GM19239 (cell line): ENCODE measurements around the gene HIPK2.

ENCODE experiments used
- DNase-seq: peaks from one replicate; pipeline ENCODE4 v3.0.0; 2011; ENCODE audit warnings: low spot score; ENCODE audit not compliant: insufficient read length
- FAIRE-seq: peaks from 2 replicates; lab custom pipeline; 2011; peaks lifted over from hg19 to GRCh38; lab: Jason Lieb, UNC

Gene HIPK2

DNA sequence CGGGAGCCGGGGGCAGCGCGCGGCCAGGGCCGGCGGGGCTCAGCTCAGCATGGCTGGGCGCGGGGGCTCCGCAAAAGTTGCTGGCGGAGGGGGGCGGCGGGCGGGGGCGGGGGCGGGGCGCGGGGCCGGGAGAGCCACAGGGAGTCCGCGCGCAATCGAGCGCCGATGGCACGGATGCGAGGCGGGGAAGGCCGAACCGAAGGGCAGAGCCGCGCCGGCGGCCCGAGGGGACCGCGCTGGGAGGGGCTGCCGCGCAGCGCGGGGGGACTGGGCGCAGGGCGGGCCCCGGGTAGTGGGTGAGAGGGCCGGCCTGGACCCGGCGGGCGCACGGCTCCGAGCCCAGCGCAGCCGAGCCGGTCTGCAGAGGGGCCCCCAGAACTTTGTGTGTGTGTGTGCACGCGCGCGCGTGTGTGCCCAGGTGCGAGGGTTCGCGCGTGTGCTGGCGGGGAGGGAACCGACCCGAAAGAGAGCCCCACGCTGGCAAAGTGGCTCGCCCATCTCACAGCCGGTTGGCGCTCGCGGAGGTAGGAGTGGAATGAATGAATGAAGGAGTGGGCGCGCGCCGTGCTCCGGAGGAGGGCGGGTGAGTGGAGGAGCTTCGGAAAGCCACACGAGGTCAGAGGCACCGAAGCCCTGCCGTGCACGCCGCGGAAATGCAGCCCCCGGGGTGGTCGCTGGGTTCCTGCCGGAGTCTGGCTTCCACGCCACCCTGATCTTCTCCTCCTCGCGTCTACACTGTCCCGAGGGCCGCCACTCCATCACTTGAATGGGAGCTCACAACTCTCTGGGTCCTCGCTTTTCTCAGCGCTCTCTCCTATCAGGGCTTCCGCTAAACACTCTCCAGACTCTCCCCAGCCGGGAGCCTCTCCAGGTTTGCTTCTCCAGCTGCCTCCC lies at the start of gene HIPK2:
TSS of gene HIPK2 (minus strand) at position 51 of the 894 bp plus-strand sequence. CDS start 375 bp downstream, outside the sequence.
- peak; percentile 89 for DNase-seq
- peak; percentile 72 for FAIRE-seq

DNA sequence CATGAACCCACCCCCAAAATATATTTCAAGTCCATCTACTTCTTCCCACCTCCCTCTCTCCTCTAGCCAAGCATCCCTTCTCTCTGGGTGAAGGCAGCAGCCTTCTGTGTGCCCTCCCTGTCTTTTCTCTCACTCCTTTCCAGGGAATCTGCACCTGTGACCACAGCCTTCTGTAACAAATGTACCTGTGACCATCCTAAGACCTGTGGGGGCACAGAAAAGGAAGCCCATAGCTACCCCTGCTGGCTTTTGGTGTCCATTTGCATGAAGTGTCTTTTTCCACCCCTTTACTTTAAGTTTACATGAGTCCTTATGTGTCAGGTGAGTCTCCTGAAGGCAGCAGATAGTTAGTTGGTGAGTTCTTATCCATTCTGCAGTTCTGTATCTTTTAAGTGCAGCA lies 49.2 kb upstream of the HIPK2 start:
- no peak for DNase-seq
- FAIRE-seq = no peak

DNA sequence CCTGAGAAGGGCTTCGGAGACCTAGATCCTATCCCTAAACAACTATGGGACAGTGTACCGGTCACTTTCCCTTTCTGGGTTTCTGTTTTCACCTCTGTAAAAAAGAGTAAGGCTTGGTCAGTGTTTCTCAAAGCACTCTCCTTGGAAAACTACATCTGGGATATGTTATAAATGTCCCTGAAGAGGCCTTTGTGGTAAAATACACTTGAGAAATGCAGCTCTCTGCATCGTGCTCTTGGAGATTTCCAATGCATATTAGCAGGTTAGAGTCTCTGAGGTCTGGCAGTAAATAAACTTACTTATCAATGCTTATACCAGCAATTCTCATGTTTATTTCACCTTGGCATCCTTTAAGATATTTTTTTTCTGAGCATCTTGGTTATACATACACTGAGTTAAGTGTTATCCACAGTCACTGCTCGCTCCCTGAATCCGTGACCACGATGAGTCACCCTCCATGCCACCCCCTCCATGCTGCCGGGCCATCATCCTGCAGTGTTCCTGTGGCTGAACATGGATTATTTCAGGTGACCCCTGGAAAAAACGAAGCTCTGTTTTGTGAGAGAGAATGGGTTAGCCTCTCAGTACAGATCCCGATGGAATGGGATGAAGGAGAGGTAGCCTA lies 48.0 kb upstream of the HIPK2 start:
- no peak for DNase-seq
- FAIRE-seq = no peak

DNA sequence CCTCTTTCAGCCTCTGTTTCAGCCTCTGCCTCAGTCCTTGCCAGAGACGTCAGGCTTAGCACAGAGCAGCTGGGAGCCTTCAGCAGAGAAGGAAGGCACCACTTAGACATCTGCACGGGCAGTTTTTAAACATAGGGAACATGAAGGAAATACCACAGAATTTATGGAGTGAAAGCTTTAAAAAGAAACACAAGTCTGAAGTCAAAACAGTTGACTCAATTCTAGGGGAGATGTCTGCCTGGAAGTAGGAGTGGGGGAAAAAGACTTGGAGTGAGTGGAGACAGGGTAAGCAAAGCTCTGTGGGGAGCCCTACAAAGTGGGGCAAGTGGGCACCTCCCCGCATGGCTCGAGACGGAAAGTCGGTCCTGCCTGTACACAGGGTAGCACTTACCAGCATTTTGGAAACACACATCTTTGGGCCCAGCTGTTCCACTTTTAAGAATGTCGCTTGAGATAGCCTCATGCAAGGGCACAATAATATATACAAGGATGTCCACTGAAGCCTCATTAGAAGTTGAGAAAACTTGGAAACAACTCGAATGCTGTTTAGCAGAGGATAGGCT lies 46.2 kb upstream of the HIPK2 start:
- DNase-seq (no peak), FAIRE-seq (no peak)

DNA sequence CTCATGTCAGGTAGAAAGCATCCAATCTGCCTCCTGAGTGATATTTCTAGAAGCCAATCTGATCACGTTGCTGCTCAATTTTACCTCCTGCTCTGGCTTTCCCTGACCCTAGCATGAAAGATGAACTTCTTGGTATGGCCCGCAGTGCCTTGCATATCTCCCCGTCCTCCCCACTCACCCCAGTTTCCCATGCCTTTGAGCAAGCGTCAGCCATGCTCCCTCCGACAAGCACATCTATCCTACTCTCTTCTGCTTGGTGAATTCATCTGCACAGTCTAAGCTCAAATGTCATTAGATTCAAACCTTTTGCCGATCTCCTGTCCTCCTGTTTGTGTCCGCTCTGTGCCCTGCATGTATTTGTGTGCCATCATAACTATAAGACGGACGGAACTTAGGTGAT lies 45.1 kb upstream of the HIPK2 start:
- no peak for DNase-seq
- no peak for FAIRE-seq

DNA sequence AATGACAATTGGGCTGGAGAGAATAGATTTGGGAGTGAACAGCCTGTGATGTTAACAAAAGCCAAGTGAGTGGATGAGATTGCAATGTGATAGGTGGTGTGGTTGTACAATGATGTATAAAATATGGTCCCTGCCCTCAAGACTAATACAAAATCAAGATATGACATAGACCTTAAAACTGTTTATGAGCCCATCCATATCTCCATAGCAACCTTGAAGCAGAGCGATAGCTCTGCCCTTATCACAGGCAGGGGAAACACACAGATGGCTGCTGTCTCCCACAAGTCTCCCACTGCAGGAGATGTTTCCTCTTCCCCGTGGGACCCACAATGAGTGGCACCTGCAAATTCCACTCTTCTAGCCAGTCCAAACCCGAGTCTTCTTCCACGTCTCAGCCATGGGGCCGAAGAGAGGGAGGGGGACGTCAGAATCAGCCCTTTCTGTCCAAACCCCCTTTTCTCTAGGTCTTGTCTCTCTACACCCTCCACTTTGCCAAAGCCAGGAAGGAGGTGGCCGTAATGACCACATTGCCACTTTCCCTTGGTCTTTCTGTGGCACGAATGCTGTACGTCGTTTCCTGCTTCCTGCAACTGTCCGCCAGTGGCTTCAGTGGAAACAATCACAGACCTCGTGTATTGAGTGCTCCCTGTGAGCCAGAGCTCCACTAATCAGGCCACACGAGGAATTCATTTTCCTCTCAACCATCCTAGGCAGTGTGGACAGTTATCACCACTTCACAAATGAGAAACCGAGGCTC lies 43.7 kb upstream of the HIPK2 start:
- FAIRE-seq = no peak

DNA sequence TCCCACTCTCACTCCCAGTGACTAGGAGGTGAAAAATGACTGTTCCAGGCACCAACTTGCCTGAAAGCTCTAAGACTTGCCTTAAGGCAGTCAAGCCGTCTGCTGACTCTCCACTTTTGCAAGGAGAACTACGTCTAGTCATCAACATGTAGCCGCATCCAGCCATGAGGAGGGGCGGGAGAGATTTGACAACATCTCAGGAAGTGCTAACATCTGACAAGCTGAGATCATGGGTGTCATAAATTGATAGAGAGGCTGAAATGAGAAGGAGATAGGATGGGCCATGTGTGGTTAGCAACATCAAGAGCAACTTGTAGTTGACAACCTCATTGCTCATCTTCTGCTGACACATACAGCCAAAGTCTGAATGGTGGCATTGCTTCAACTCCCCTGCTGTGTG lies 42.3 kb upstream of the HIPK2 start:
- FAIRE-seq = no peak
- DNase-seq = no peak

More for the DNA sequence above, 43.7 kb upstream of the HIPK2 start:
- DNase-seq = no peak

DNA sequence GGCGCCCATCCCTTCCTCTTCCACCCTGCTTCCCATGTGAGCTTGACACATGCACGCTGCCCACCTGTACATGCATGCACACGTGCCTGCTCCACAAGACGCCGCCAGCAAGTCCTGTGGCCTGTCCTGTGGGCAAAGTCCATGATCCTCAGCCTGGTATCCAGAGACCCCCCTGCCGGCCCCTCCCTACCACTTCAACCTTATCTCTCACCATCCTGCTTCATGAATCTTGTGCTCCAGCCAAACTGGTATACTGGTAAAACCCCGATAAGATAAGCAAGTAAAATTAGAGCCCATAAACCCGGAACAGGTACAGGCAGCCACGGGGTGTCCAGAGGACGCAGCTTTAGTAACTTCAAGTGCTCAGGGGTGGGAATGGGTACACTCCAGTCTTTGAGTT lies 39.5 kb upstream of the HIPK2 start:
- DNase-seq = no peak
- no peak for FAIRE-seq

DNA sequence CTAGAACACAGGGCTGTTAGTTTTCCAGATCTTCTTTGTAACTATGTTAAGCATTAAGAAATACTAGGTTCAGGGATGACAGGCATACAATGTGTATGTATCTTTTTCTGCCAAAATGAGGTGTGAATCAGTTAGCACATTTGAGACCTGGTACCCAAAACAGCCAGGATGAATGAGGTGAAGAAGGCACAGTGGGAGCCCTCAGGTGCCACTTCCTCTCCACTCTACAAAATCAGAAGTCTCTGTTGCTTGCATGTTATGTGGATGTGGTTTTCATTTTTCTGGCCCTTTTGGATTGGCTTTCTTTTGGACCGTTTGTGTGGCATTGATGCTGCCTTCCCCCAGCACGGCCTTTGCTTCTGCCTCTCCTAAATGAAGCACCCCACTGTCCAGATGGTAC lies 35.9 kb upstream of the HIPK2 start:
- DNase-seq = no peak
- FAIRE-seq = no peak

DNA sequence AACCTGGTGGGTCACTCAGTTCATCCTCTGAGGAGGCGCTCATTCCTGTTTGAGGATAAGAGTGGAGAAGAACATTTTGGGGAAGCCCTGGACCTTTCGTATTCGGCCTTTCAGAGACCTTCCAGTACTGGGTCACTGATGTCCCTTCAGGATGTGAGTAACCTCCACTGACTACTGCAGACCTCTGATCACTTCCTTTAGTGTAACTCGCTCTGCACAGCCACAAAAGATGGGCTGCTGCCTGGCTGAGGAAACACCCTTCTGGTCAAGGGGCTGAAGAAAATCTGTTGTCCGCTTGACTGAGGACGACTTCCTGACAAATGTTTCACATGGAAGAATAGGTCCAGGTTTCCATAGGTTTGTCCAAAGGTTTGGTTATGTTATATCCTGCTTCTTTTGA lies 35.4 kb upstream of the HIPK2 start:
- FAIRE-seq (no peak), DNase-seq (no peak)

DNA sequence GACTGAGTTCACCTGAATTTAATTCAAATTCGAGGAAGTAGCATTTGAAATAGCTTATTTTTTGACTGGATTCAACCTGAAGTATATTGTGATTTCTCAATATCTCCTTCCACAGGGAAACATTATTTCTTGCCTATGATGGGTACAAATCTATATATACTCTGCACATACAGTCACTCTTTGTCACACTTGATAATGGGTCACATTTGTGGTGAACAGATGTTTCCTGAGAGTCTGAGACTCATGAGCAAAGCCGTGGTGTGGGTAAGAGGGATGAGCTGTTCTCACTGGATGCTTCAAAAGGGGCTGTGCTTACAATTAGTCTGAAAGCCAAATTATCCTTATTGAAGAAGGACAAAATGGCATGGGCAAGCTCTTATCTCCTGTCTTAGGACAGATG lies 33.3 kb upstream of the HIPK2 start:
- FAIRE-seq (no peak), DNase-seq (no peak)

DNA sequence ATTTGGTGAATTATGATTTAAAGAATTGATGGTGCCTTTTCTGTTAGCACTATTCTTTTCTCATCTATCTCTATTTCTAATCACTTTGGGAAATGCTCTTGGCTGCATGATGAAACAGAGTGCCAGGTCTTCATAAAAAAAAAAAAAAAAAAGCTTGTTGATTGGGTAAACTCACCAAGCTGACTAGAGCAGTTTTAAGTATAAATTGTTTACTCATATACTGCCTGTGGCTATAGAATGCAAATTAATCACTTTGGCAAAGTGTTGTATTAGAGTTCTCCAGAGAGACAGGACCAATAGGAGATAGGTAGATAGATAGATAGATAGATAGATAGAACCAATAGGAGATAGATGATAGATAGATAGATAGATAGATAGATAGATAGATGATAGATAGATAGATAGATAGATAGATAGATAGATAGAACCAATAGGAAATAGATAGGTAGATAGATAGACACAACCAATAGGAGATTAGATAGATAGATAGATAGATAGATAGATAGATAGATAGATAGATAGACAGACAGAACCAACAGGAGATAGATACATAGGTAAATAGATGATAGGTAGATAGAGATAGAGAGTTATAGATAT lies 31.1 kb upstream of the HIPK2 start:
- no peak for FAIRE-seq
- DNase-seq = no peak

DNA sequence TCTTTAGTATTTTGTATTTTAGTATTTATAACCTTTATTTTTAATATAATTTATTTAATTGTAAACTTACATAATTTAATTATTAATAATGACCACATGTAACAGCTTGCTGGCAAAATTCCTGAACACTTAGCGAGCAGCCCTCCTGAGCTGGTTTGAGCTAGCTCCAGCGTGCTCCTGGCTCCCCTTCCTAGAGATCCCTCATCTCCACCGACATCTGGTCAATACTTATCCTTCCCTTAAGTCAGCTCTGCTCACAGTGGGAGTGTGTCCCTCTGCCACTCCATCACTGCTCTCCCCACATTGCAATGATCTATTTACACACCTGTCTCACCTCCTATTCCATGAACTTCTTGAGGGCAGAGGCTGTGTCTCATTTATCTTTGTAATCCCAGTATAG lies 30.6 kb upstream of the HIPK2 start:
- no peak for FAIRE-seq
- DNase-seq = no peak

DNA sequence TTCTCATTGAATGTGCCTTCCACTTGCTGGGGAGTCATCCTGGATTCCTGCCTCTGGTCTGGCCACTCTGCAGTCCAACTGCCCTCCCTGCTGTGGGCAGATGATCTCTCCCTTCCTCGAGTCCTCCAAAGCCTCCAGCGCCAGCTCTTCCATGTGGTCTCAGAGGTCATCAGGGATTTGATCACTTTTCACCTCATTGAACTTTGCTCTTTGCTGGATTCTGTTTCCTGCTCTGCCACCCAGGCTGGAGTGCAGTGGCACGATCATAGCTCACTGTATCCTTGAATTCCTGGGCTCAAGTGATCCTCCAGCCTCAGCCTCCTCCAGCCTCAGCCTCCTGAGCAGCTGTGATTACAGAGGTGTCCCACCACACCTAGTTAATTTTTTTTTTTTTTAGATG lies 29.2 kb upstream of the HIPK2 start:
- no peak for FAIRE-seq
- DNase-seq = no peak

DNA sequence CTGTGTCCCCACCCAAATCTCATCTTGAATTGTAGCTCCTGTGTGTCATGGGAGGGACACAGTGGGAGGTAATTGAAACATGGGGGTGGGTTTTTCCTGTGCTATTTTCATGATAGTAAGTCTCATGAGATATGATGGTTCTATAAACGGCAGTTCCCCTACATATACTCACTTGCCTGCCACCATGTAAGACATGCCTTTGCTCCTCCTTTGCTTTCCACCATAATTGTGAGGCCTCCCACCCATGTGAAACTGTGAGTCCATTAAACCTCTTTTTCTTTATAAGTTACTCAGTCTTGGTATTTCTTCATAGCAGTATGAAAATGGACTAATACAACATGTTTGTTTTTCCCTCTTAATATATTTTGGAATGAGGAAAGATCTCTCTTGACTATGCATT lies 26.8 kb upstream of the HIPK2 start:
- FAIRE-seq (no peak), DNase-seq (no peak)

DNA sequence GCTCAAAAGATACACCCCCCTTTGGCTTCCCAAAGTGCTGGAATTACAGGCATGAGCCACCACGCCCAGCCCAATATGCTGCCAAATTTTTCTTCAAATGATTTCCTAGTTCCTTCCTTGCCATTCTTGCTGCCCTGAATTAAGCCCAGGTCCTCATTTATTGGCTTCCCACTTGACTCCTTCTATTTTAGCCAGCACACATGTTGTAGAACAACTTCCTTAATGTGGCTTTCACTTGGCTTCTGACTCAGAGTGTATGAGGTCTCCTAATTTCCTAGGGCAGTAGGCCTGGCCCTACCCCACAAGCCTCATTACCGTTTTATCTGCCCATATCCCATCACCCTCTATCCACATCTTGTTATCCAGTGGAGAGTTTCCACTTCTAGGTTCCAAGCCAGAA lies 21.8 kb upstream of the HIPK2 start:
- DNase-seq (no peak), FAIRE-seq (no peak)

DNA sequence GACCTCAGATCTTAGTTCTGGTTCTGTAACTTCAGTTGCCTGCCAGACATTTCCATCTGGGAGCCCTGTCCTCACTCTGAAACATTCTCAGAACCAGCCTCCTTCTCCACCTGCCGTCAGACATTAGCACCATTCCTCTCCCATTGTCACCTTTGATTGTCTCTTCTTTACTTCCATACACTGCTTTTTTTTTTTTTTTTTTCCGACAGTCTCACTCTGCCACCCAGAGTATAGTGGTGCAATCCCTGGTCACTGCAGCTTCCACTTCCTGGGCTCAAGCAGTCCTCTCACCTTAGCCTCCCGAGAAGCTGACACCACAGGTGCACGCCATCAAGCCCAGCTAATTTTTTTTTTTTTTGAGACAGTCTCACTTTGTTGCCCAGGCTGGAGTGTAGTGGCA lies 21.1 kb upstream of the HIPK2 start:
- FAIRE-seq (no peak), DNase-seq (no peak)

DNA sequence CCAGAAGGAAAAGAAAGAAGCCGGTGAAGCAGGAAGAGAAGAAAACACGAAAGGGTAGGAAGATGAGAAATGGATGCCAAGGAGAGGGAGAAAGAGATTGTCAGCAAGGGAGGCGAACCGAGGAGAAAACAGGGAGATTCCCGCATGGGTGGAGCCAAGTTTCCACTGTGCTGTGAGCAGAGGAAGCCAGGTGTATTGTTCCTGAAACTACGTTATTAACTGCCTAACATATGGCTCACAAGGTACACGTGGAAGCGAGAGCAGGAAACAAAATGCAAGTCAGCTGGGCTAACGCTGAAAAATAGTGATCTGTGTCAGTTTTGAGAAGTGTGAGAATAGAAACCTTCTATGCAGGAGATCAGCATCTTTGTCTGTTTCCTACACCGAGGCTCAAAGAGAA lies 20.4 kb upstream of the HIPK2 start:
- DNase-seq = no peak
- FAIRE-seq = peak; percentile 70

DNA sequence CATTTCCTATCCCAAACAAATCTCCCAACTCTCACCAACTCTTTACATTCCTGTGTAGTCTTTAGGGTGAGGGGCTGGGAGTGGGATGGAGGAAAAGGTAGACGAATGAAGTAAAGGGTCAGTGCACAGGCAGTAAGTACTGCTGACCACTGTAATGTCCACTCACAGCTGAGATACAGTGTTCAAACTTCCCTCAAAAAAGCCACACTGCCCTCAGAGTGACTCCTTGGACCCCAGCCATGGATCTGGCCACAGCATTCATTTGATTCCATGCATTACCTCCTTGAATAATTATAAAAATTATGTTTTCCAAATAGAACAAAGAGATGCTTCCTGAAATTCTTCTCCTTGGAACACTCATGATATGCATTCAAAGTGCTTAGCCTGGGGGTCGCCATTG lies 19.8 kb upstream of the HIPK2 start:
- no peak for FAIRE-seq

DNA sequence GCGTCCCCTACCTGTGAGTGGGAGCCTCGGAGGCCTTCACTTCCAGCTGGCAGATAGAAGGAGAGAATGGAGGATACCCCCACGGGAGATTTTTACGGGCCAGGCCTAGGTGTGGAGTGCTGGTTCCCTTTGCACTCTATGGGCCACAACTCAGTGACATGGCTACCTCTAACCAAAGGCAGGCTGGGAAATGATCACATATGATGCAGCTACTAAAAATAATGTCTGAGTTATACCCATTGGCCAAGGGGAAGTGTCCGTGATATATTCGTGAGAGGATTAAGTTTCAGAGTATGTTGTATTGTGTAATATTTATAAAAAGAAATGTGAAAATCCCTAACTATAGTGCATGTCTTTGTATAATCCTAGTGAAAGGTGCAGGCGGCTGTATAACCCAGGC lies 13.5 kb upstream of the HIPK2 start:
- FAIRE-seq (no peak), DNase-seq (no peak)

More for the DNA sequence above, 19.8 kb upstream of the HIPK2 start:
- DNase-seq = no peak
